Thyroid gland (tissue), 4 donors: Measurements from ENCODE around the gene RPL27.
"Not testable (repeated sequence)": the region's sequence is repeated elsewhere in the genome, so short reads cannot be mapped to it uniquely, and the experiment has no call there.

Source experiments
- CTCF ChIP-seq, 6 experiments: fragments of 200-600 bp in 3 of 6; fragments of 450-650 bp in 3 of 6; sonication (generic) in 3 of 6; IDR thresholded peaks; one replicate each; pipeline ENCODE4 v1.5.1; 2016 to 2019; ENCODE audit warnings: antibody characterized with exemption in 6 of 6, mild to moderate bottlenecking in 2 of 6, inconsistent platforms in 1 of 6, moderate library complexity in 1 of 6
- POLR2A ChIP-seq, 2 donors: fragments of 450-650 bp; IDR thresholded peaks; one replicate each; pipeline ENCODE4 v1.6.1; 2017; ENCODE audit warnings: antibody characterized with exemption in 2 of 2, mild to moderate bottlenecking in 2 of 2, moderate library complexity in 1 of 2

GRCh38 chr17:42975701-42976100 is 22.5 kb upstream of the RPL27 start:
- TF ChIP-seq CTCF, POLR2A (IDR thresholded peaks at IDR 0.05): not testable (repeated sequence)
